Psoas muscle (tissue), 8 donors: ENCODE results near the gene HERC6. TPM values are rescaled to one million over a fixed set of nuclear protein-coding genes. Genes with fewer than 3 reads are reported as not detected.

ENCODE experiments used
- ATAC-seq, 4 donors: fragments of 200-7000 bp; cut with Tn5 transposase; one replicate each; pipeline ENCODE4 v1.9.1; 2020; ENCODE audit warnings: moderate library complexity in 3 of 4, mild to moderate bottlenecking in 2 of 4
- DNase-seq, 2 donors: peaks; one replicate each; pipeline ENCODE4 v3.0.0-alpha.2; 2020
- H3K27ac ChIP-seq: fragments of 200-600 bp; one replicate; pipeline ENCODE4 v1.8.0; 2022
- H3K27me3 ChIP-seq, 3 donors: fragments of 200-600 bp in 1 of 3; one replicate each; pipeline versions ENCODE4 v1.6.1 to v1.8.0; 2013 to 2022; ENCODE audit warnings: low read length in 2 of 3, mild to moderate bottlenecking in 2 of 3, moderate library complexity in 1 of 3; ENCODE audit not compliant: insufficient read depth in 3 of 3
- H3K36me3 ChIP-seq, 2 donors: fragments of 200-600 bp in 1 of 2; one replicate each; pipeline versions ENCODE4 v1.6.1 to v1.8.0; 2013 to 2022; ENCODE audit warnings: low read depth in 1 of 2, mild to moderate bottlenecking in 1 of 2, moderate library complexity in 1 of 2; ENCODE audit not compliant: insufficient read depth in 1 of 2
- H3K4me1 ChIP-seq: fragments of 200-600 bp; one replicate; pipeline ENCODE4 v1.8.0; 2022
- H3K4me3 ChIP-seq: fragments of 200-600 bp; one replicate; pipeline ENCODE4 v1.8.0; 2022; ENCODE audit warnings: mild to moderate bottlenecking
- H3K9me3 ChIP-seq: fragments of 200-600 bp; one replicate; pipeline ENCODE4 v1.8.0; 2022
- CTCF ChIP-seq: fragments of 200-600 bp; IDR thresholded peaks from one replicate; pipeline ENCODE4 v1.8.0; 2022; ENCODE audit warnings: antibody characterized with exemption
- WGBS, 3 donors: extraction: QIAGEN DNeasy Blood & Tissue Kit; methylation state at CpG; one replicate each; pipeline versions ENCODE4 v1.1.6 to v1.1.7; 2013; 5-methylcytosine and 5-hydroxymethylcytosine counted together
- intact Hi-C, 2 donors: fragments of 100-400 bp; cut with DNase I; formaldehyde crosslinking; loops; one replicate each; pipeline versions ENCODE4 v1.11.0 to v1.14.2; 2022
- polyA plus RNA-seq, 3 donors: library from polyadenylated mRNA; stranded (reverse); fragments of 200-250 nt; gene quantifications; one replicate each; pipeline ENCODE4 v1.2.3, GENCODE V29; 2013
- total RNA-seq, 4 donors: library from RNA; stranded (reverse); fragmentation: NEBNext Ultra II Directional in 2 of 4; extraction: Animal tissue kit (Norgen Biotek cat#: 25700) in 2 of 4; gene quantifications; one replicate each; pipeline versions ENCODE4 v1.2.1 to v1.2.4, GENCODE V29; 2021 to 2023
- donor health status: healthy with polysubstance abuse.
- donor health status: DM: no; HTN: no; CAD: no; lungs with moderate emphysema.
- donor health status: Bipolar disorder and iron deficiency.
- donor health status: healthy.
- donor health status: DM: yes; HTN: yes; CAD: no.
- donor health status: DM: no; HTN: no; CAD: no.
- donor health status: DM: no; HTN: no; CAD: no.
- donor health status: DM: yes; HTN: yes; CAD: no.

Gene HERC6
- total and polyA plus RNA-seq, 7 donors, result 0.53 to 2.7 (median 0.92) TPM

GRCh38 chr4:88458104-88458740 lies 79.6 kb downstream of the HERC6 start:
- WGBS, 3 donors, result 54 to 62% (median 59%) methylated on average over 7 of the region's 7 CpGs
- DNase-seq (no peak), ATAC-seq (no peak)
- Histone ChIP-seq H3K4me3 (peak overlapping the region; percentile 82), H3K36me3 (no peaks in the 10 kb centered on the region), H3K27me3 (no peaks in the 10 kb centered on the region), H3K9me3 (no peaks in the 10 kb centered on the region), H3K4me1 (no peaks in the 10 kb centered on the region), H3K27ac (no peak overlapping the region)
- intact Hi-C loops, result loop anchor here (5.0 kb wide), 2 partner anchors 176 to 241 kb away; partner anchors contain the start of gene PPM1K (in 1 of the 2)
- no peak for TF ChIP-seq CTCF

- Histone ChIP-seq H3K4me1 (no peaks in the 10 kb centered on the region), H3K27me3 (no peaks in the 10 kb centered on the region), H3K4me3 (no peak overlapping the region), H3K27ac (no peak overlapping the region), H3K9me3 (no peaks in the 10 kb centered on the region), H3K36me3 (peaks cover 3 to 7% of the 10 kb centered on the region in 2 donors)
- TF ChIP-seq CTCF, result no peak
- 91 to 98% (median 94%) methylated on average over 1 of the region's 1 CpG for WGBS, 3 donors
- DNase-seq (no peak), ATAC-seq (no peak)
- intact Hi-C loops, result no loop called here
Observed at GRCh38 chr4:88465653-88466192, 87.1 kb downstream of the HERC6 start.

GRCh38 chr4:88467392-88467791 lies 88.7 kb downstream of the HERC6 start:
- H3K4me1 ChIP-seq, result no peaks in the 10 kb centered on the region
- H3K27me3 ChIP-seq, result no peaks in the 10 kb centered on the region
- H3K9me3 ChIP-seq, result no peaks in the 10 kb centered on the region
- H3K36me3 ChIP-seq, result peaks cover 3 to 7% of the 10 kb centered on the region in 2 donors
- H3K27ac ChIP-seq, result no peak overlapping the region
- no peak for TF ChIP-seq CTCF
- intact Hi-C loops, result no loop called here
- ATAC-seq (no peak), DNase-seq (no peak)
- H3K4me3 ChIP-seq, result no peak overlapping the region
- WGBS, 3 donors, result 72 to 79% (median 77%) methylated on average over 2 of the region's 2 CpGs

GRCh38 chr4:88477229-88477860 lies 98.7 kb downstream of the HERC6 start:
- Histone ChIP-seq H3K27ac (no peak overlapping the region), H3K27me3 (no peaks in the 10 kb centered on the region), H3K4me3 (no peak overlapping the region), H3K9me3 (no peaks in the 10 kb centered on the region), H3K4me1 (no peaks in the 10 kb centered on the region), H3K36me3 (no peaks in the 10 kb centered on the region)
- intact Hi-C loops, result no loop called here
- WGBS, 3 donors, result 76 to 80% (median 78%) methylated on average over 4 to 5 of the region's 5 CpGs
- ATAC-seq (no peak), DNase-seq (no peak)
- no peak for TF ChIP-seq CTCF
